GM18870 (cell line): ENCODE measurements around the gene ARL15.

Source experiments
- ATAC-seq: cut with Tn5 transposase; IDR thresholded peaks from one replicate; pipeline ENCODE4 v1.9.1; 2021; ENCODE audit warnings: moderate library complexity; ENCODE audit not compliant: unreplicated experiment

ARL15 gene

DNA sequence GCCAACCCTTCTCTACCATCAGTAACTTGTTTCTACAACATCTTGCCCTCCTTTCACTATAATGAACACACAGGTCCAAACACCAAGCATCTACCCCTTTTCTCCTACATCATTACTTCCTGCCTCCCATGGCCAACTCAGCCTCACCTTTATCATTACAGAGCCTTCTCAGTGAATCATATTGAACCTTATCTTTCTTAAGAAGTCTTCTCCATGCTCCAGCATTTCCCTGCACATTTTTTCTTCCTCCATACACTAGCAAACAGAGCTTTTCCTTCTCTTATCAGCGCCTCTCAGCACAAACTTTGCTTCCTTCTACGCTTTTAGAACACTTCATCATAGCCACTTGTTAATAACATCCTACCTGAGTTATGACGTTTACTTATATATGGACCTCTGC is 148.2 kb downstream of the ARL15 start:
- ATAC-seq = no peak

DNA sequence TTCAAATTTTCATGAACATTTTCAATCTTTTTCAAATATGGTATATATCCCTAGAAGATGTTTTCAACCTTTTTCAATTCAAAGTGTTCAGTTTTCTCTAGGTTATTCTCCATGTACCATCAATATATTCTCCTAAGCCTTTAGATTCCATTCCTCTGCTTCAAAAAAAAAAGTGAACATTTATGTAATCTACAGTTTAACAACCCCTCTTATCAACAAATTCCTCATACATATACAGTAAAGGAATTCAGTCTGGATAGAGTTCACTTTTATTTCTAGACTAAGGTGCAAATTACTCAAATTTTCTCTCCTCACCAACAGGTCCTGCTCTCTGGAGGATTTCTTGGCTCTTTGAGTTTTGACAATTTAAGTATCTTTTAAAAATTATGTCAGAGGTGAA is 150.0 kb downstream of the ARL15 start:
- ATAC-seq = no peak

DNA sequence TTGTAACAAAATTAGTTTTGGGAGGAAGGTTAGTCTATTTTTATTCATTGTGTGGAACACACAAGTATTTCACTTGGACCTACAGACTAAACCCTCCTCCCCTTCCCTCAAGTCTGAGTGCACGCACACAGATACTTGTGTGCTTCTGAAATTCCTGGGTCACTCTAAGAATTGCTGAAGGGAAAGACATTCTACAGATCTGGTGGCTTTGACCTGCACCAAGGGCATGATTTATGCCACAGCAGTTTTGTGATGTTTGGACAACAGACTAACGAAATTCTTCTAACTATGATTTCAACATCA is 150.5 kb downstream of the ARL15 start:
- no peak for ATAC-seq

DNA sequence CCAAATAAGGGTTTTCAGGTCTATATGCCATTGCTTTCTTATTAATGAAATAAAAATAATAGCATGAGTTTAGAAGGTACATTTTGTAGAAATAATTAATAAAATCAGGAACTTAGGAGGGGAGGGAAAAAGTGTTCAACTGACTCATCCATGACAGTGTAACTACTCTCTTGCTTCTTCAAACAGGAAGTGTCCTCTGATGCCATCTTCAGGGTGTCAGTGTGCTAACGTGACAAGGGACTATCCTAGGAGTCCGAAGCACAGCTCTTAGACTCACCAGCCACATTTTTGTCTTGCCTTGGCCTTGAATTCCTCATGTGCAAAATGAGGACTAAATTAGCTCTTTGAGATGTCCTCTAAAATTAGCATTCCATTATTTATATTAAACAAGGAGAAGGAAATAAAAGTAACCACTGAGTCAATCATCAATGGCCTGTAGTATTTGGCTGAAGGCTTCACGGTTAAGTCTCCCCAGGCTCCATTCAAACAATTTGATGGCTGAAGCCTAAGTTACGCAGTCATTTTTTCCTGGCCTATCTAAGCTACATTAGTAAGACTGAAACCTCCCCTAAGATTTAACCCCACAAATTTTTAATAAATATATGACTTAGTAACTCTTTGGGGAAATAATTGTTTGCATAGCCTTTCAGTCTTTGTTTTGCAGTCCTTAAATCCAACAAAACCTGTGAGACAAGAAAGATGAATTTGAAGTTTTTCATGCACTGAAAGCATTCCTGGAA is 151.1 kb downstream of the ARL15 start:
- ATAC-seq = no peak

DNA sequence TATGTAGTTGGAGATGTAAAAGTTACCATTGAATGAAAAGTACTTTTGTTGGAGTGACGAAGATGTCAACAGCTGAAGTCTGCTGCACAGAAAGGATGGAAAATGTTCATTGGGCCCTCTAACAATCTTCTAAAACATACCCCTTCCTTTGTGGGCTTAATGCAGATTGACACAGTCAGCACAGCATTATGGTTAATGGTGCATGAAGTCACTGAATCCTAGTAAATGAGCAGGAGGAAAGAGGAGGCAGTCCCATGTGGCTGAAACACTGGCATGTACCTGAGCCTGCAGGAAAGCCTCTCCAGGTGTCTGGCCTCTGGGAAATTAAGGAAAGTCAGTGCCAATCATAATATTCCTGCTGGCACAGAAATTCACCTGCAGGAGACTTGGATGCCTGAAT is 153.8 kb downstream of the ARL15 start:
- no peak for ATAC-seq

DNA sequence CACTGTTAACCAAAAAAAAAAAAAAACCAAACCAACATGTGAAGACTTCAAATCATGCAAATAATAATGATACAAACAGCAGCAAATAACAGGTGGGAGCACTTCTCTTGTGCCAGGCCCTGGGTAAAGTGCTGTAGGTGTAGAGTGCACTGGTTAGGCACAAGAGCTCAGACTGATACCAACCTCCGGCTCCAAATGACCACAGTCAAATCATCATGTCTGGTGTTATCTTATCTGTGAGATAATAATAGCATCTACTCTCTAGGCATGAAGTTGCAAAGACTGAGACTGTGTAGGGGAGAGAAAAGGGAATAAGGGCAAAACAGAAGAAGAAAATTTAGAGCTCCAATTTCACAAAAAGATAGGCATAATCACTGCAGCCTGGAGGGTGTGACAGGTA is 159.5 kb downstream of the ARL15 start:
- no peak for ATAC-seq

DNA sequence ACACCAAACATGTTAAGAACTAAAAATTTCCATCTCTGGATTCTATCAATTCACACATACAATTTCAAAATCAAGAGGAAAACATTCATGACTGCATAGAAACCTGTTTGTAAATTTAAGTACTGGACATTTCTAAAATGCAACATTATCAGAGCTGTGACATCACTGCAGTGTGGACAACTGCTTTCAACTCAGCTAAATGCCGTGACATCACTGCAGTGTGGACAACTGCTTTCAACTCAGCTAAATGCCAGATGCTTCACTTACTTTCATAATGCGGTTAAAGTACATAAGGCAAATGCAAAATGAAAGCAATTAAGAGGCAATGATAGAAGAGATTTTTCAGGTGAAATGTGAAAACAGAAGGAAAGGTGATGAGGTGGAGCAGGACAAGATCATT is 161.5 kb downstream of the ARL15 start:
- ATAC-seq = no peak

DNA sequence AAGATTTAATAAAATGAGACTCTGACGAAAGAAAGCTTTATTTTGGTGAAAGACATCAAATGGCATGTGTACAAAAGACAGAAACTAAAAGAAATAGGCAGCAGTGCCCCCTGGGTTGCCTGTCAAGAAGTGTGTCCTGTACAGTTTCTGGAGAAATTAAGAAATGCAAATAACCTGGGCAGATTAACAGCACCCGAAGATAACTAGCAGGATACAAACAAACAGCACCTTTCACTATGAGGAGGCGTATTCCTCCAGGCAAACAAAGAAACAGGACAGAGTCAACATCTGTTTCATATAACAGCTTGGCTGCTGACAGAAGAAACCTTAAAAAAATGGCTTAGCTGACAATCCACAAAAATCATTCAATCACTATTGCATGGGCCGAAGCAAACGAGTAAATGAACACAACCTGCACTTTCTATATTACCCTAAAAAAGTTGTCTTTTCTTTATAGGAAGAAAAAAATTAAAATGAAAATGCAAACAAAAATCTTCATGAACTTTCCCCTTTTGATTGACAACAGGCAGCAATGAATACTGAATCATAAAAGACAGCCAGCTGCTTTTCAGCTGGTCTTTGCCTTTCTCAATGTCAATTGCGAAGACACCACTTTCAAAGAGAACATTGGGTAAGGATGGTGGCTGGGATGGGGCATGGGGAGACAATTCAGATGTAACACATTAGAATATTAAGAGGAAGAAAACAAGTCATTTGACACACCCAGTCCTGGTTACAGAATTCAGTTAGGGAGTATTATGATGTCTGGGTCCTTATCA is 162.1 kb downstream of the ARL15 start:
- no peak for ATAC-seq

DNA sequence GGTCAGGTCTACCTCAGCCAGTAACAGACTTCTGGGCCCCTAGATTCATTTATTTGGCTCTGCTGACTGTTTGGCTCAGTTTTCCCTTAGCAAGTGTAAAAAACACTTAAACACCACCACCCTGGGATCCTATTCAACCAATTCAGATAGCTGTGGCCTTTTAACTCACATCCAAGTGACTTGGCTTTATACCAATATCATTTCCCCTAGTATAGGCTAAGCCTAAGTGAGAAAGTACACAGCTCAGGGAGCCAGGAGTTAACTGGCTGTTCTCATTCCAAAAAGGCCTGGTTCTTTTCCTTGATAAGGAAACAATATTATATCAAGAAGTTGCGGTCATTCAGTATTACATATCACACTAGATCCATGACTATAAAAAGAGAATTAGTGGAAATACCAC is 163.5 kb downstream of the ARL15 start:
- ATAC-seq = no peak

DNA sequence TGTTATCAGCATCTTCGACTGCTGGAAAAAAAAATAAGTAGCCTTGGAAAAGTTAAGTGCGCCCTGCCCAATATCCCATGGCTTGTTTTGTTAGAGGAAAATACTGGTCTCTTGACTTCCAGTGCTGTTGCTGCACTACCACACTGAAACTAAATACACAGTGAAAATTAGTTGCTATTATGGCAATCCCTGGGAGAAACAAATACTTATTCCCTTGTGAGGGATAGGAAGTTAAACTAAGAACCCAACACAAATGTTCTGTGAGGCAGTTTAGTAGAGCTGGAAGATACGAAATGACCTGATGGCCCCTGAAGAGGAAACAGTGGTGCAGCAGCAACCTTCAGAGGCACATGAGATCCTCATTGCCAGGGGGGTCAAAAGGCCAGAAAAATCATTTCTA is 164.0 kb downstream of the ARL15 start:
- ATAC-seq = no peak

DNA sequence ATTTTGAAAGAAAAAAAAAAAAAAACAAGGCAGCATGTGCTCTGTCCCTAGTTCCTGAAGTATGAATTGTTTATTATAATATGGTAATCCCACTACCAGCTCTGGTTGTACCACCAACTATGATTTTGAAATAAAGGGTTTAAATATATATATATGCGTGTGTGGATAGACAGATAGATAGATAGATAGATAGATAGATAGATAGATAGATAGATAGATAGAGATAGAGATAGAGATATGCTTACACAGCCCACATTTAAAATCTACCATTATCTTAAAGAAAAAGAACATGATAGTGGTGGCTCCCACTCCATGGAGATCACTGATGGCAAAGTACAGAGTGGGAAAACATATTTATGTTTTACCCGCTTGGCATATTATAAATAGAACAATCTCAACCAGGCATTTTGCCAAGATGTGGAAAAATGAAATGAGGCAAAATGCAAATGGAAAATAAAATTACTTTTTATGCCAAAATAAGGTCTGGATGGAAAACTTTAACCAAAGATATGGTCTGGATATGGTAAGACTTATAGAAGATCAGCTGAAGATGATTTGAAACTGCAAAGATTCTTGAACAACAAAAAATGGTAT is 170.0 kb downstream of the ARL15 start:
- ATAC-seq = no peak

DNA sequence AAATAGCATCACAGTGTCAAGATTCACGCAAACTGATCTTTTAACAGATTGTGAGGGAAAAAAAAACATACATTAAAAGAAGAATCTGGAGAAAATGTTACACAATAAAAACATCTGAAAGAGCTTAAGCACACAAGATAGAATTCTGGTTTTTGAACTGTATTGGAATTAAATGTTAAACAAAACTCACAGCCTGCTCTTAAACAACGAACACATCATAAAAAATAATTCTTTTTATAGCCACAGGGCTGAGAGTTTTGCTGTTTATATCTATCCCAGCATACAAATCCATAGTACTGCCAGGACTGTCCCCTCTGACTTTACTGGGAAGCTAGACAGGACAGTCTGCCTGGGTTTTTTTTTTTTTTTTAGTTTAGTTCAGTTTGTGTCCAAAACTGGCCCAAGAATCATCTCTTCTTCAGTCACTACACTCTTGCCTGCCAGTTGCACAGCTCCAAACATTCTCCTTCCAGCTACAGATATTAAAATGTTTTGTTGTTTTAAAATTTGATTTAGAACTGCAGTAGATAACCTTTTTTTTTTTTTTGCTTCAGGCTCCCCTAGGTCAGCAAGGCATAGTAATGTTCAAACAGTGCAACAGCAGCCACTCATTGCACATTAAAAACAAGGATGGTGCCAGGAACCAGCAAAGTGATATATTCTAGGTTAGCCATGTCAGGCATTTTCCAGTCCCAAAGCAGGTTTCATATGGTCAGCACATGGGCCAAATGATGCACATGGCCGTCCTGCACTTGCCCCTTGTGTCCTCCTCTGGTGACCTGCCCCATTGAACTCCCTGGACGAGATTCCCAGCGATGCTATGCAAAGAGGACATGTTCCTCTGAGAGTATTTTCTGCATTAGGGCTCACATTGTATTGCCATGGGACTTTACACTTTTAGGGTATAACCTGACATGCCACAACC is 173.6 kb downstream of the ARL15 start:
- no peak for ATAC-seq

DNA sequence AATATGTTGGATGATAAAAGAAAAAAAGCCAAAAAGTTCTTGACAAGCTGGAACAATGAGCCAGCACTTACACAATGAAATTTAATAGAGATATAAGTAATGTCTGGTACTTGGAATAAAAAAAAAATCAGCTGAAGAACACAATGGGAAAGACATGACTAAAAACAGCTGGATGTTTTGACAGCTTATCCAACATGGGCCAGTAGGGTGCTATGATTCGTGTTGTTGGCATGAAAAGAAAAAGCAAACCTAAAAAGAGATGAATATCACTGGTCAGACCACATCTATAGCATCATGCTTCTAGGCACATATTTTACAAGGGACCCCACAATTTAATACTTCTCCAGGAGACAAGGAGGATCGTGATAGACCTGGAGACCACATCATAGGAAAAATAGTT is 175.3 kb downstream of the ARL15 start:
- no peak for ATAC-seq

DNA sequence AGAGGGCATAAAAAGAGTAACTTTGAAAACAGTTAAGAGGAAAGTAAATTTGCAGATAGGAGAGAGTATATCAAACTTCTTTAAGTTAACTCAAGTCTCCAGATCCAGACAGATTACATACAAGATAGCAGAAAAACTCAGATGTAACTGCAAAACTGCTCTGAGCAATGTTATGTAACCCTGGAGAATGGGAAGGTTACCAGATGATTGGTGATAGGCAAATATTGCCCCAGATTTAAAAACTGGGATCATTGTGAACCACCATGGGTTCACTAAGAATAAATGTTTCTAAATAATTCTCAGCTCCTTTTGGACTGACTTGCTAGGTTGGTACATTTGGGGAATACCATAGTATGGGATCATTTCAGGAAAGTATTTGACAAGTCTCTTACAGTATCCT is 176.5 kb downstream of the ARL15 start:
- no peak for ATAC-seq

DNA sequence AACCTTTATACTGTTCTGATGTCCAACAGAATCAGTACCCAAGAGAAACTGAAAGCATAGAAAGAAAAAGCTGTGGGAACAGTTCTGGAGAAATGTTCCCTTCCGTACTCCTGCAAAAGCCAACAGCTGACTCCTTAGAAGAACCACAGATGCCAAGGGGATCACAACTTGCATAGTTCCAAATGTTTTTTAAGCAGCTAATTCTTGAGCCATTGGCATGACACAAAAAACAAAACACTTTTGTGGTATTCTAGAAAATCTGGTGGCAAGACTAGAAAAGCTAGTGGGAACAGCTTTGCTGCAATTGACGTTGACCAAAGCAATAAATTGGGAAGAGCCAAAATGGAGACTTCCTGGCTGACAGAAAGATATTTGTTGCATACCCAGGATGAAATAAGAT is 189.9 kb downstream of the ARL15 start:
- no peak for ATAC-seq

DNA sequence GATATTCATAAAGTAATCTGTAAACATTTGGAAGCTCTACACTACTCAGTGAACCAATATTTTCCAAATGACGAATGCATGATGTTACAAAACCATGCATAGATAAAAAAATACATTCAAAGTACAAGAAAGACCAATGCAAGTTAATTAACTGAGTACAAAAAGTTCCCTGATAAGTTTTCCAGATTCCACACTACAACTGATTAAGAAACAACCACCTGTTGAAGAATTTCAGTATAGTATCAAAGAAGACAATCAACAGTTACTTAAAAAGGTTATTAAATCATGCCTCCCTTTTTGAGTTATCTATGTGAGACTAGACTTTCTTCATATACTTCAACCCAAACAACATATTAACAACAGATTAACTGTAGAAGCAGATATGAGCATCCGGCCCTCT is 192.4 kb downstream of the ARL15 start:
- no peak for ATAC-seq

DNA sequence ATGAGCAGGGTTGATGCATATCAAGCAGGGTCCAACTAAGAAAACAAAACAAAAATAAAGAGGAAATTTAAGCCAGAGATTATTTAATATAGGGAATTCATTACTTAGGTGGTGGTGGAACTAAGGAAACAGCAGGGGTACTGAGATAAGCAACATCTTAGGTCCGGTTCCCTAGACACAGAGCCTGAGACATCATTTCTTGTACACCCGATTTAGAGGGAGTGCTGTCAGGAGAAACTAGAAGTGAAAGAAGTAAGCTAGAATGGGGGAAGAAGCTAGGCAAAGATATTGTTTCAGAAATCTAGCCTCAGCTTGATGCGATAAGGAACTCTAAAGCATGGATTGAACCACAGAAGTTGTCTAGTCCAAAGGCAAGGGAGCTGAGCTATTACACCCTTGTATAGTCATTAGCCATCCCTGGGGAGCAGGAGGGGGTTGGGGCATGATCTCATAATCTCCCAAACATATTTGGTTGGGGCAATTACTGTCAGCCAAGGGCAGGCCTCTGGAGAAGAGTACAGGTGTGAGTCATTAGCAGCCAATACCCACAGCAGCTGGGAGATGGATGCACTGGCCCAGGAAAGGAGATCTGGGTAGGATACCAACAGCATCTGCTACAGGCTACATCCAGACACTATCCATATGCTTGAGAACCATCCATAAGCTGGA is 194.5 kb downstream of the ARL15 start:
- no peak for ATAC-seq

DNA sequence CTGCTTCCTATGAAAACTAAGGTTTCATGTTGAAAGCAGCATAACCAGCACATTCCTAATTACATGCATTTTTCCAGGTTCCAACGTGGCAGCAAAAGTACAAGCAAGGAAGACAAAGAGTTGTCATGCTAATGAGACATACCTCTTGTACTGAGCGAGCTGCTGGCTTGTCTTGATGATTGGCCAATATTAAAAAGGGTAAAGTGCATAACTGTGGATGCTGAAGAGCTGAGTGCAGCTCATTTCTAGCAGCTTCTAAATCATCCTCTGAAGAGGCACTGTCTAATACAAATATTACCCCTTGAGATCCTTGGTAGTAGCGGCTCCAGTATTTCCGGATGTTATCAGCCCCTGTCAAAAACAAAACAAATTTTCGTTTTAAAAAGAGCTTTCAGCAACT is 197.3 kb downstream of the ARL15 start:
- no peak for ATAC-seq

DNA sequence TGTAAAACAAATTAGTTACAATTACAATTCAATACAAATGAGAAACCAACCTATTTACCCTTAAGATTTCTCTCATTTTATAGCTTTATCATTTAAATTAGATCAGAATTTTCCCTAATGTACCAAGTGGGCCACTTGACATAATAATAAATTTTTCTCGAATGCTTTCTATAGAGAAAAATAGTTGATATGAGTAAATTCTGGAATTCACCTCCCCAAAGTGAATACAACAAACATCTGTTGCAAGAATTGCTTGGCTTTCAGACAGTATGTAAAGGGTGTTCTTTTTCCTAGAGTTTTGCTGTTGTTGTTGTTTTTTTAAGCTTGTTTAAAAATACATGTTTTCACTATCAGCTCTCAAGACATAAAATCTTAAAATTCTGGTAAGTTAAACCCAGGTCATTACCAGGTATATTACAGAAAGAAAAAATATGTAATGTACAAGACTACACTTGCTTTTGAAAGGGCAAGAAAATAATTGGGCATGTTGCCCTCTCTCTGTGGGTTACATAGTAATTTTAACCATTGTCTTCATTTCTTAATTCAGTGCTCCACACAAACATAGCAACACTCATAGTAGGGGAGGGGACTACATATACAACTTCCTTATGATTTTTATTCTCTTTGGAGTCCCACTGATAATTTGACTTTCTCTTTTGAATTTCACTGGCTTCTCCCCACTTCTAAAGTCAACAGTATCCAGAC is 200.6 kb downstream of the ARL15 start:
- no peak for ATAC-seq

DNA sequence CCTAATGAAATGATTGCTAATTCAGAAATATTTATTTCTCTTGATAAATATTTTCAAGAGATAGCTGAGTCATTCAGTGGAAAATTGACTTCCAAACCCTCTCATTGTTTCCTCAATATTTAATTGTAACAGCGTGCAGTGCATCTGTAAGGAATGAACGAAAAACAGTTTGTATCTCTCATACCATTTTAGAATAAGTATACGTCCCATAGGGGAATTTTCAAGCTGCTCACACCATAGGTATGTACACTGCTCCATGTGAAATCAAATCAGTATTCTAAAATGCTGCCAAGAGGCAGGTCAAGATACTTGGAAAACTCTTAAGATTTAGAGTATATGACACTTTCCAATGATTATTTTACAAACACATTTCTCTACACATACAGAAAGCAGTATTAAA is 202.2 kb downstream of the ARL15 start:
- no peak for ATAC-seq
